GM12878 (cell line): ENCODE results near the gene SHC3. TPM values are rescaled to one million over a fixed set of nuclear protein-coding genes. Genes with fewer than 3 reads are reported as not detected.

Experiments
- ATAC-seq: fragments of 200-7000 bp; cut with Tn5 transposase; 3 replicates; pipeline ENCODE4 v1.9.1; 2020; ENCODE audit warnings: mild to moderate bottlenecking, moderate library complexity
- BruUV-seq: library from RNA; stranded (reverse); fragments of 400-500 nt; replicated peaks from 2 replicates; lab custom pipeline; 2021; lab: Mats Ljungman, UMichigan
- CTCF ChIA-PET: fragments of 300-600 bp; sonication (Branson Sonifier 250); formaldehyde crosslinking; extraction: SDS; loops from one replicate; lab custom pipeline; 2021; ENCODE audit warnings: inconsistent platforms; lab: Yijun Ruan, JAX
- POLR2A ChIA-PET: fragments of 350-600 bp; formaldehyde crosslinking; extraction: SDS; loops from one replicate; lab custom pipeline; 2021; ENCODE audit warnings: inconsistent platforms; lab: Charles Lee
- RAD21 ChIA-PET: fragments of 300-600 bp; sonication (Branson Sonifier 250); formaldehyde crosslinking; loops from one replicate; lab custom pipeline; 2023; ENCODE audit warnings: antibody characterized with exemption; ENCODE audit not compliant: unreplicated experiment; lab: Charles Lee
- SMC1A ChIA-PET: fragments of 300-600 bp; sonication (Branson Sonifier 250); formaldehyde crosslinking; loops from one replicate; lab custom pipeline; 2023; ENCODE audit not compliant: unreplicated experiment, uncharacterized antibody; lab: Charles Lee
- DNase-seq: peaks from one replicate; pipeline ENCODE4 v3.0.0-alpha.2; 2011; ENCODE audit warnings: low read depth, low spot score
- FAIRE-seq: peaks from 3 replicates; lab custom pipeline; 2011; peaks lifted over from hg19 to GRCh38; lab: Jason Lieb, UNC
- H2AFZ ChIP-seq: 2 replicates; pipeline ENCODE4 v1.6.0; 2011; ENCODE audit warnings: low read depth, low read length, control low read depth; ENCODE audit not compliant: control insufficient read depth
- H3K27ac ChIP-seq: 2 replicates; pipeline ENCODE4 v1.5.1; 2011; ENCODE audit warnings: control low read depth; ENCODE audit not compliant: control insufficient read depth, insufficient read depth
- H3K27me3 ChIP-seq, 2 experiments: replicated peaks in 1 of 2; 2 replicates each; pipeline versions ENCODE4 v1.6.0 to v1.6.1; 2011; ENCODE audit warnings: low read length in 1 of 2; ENCODE audit not compliant: control insufficient read depth in 2 of 2, insufficient read depth in 2 of 2
- H3K36me3 ChIP-seq, 2 experiments: 2 replicates each; pipeline ENCODE4 v1.5.1; 2011; ENCODE audit warnings: low read length in 1 of 2; ENCODE audit not compliant: control insufficient read depth in 2 of 2, insufficient read depth in 2 of 2
- H3K4me1 ChIP-seq: 2 replicates; pipeline ENCODE4 v1.6.1; 2011; ENCODE audit warnings: mild to moderate bottlenecking, low read length, moderate library complexity, mixed read lengths; ENCODE audit not compliant: control insufficient read depth, insufficient read depth
- H3K4me2 ChIP-seq: 2 replicates; pipeline ENCODE4 v1.6.0; 2011; ENCODE audit warnings: control low read depth; ENCODE audit not compliant: control insufficient read depth, insufficient read depth
- H3K4me3 ChIP-seq: fragments of 200-600 bp; sonication (generic); 2 replicates; pipeline ENCODE4 v1.5.1; 2016
- H3K79me2 ChIP-seq: 2 replicates; pipeline ENCODE4 v1.6.0; 2011; ENCODE audit warnings: low read length; ENCODE audit not compliant: control insufficient read depth, insufficient read depth
- H3K9ac ChIP-seq: 2 replicates; pipeline ENCODE4 v1.8.0; 2011; ENCODE audit warnings: low read length, control low read depth, mixed read lengths; ENCODE audit not compliant: control insufficient read depth, insufficient read depth
- H3K9me3 ChIP-seq: replicated peaks from 3 replicates; pipeline ENCODE4 v1.5.1; 2011; ENCODE audit warnings: mild to moderate bottlenecking, low read length; ENCODE audit not compliant: control insufficient read depth, insufficient read depth
- H4K20me1 ChIP-seq: 2 replicates; pipeline ENCODE4 v1.6.0; 2011; ENCODE audit not compliant: control insufficient read depth, insufficient read depth
- BHLHE40 ChIP-seq, 2 experiments: fragments of 450-650 bp in 1 of 2; IDR thresholded peaks; 2 replicates each; pipeline ENCODE4 v1.6.1; 2011 to 2017; ENCODE audit warnings: low read depth in 2 of 2, borderline replicate concordance in 1 of 2, improper control_type of control experiment in 1 of 2, low read length in 1 of 2, mild to moderate bottlenecking in 1 of 2
- BMI1 ChIP-seq: fragments of 450-650 bp; IDR thresholded peaks from 2 replicates; pipeline ENCODE4 v1.6.1; 2016; ENCODE audit warnings: mild to moderate bottlenecking, moderate library complexity, borderline replicate concordance
- FOXM1 ChIP-seq: IDR thresholded peaks from 2 replicates; pipeline ENCODE4 v1.6.1; 2012; ENCODE audit warnings: low read depth, mild to moderate bottlenecking, inconsistent platforms, low read length, moderate library complexity
- GATAD2B ChIP-seq: fragments of 450-650 bp; conservative IDR thresholded peaks from 2 replicates; pipeline ENCODE4 v1.6.1; 2017; ENCODE audit warnings: low read depth, mild to moderate bottlenecking, moderate library complexity
- MXI1 ChIP-seq: fragments of 150-350 bp; IDR thresholded peaks from 2 replicates; pipeline ENCODE4 v1.6.1; 2011; ENCODE audit warnings: low read depth, mild to moderate bottlenecking, inconsistent platforms, low read length, improper control_type of control experiment
- RAD21 ChIP-seq: IDR thresholded peaks from 2 replicates; pipeline ENCODE4 v1.6.1; 2011; ENCODE audit warnings: mild to moderate bottlenecking, low read depth, low read length, moderate library complexity; ENCODE audit not compliant: insufficient read depth
- SIX5 ChIP-seq: IDR thresholded peaks from 2 replicates; pipeline ENCODE4 v1.6.1; 2011; ENCODE audit warnings: mild to moderate bottlenecking, low read depth, low read length, moderate library complexity; ENCODE audit not compliant: severe bottlenecking
- SMARCA5 ChIP-seq: fragments of 450-650 bp; IDR thresholded peaks from 2 replicates; pipeline ENCODE4 v1.6.1; 2017; ENCODE audit warnings: mild to moderate bottlenecking
- YBX1 ChIP-seq: fragments of 450-650 bp; IDR thresholded peaks from 2 replicates; pipeline ENCODE4 v1.6.1; 2016; ENCODE audit warnings: antibody characterized with exemption
- ZBTB4 ChIP-seq: fragments of 450-650 bp; formaldehyde crosslinking; IDR thresholded peaks from 2 replicates; pipeline ENCODE4 v1.4.0; 2022; ENCODE audit warnings: mild to moderate bottlenecking, moderate library complexity
- ZNF592 ChIP-seq: fragments of 450-650 bp; IDR thresholded peaks from 2 replicates; pipeline ENCODE4 v1.6.1; 2017; ENCODE audit warnings: mild to moderate bottlenecking, moderate library complexity
- WGBS: methylation state at CpG from one replicate; pipeline ENCODE4 v1.1.6; 2016; ENCODE audit warnings: low lambda C conversion rate; ENCODE audit not compliant: insufficient replicate concordance, insufficient coverage; ENCODE audit errors: missing lambda C conversion rate; 5-methylcytosine and 5-hydroxymethylcytosine counted together
- in situ Hi-C: fragments of 300-500 bp; cut with MboI; formaldehyde crosslinking; loops from 9 replicates; pipeline ENCODE4 v1.14.3; 2018; ENCODE audit warnings: mixed read lengths
- intact Hi-C: fragments of 100-400 bp; cut with micrococcal nuclease; formaldehyde crosslinking; loops from one replicate; pipeline ENCODE4 v1.14.2; 2022; ENCODE audit not compliant: unreplicated experiment
- polyA plus RNA-seq, 11 experiments: library from polyadenylated mRNA; depleted of rRNA in 4 of 11; unstranded in 6 of 11; stranded (reverse) in 5 of 11; fragments of >200 nt; fragmentation: Nextera tagmentation in 4 of 11; fragmentation: Illumina TruSeq in 1 of 11; extraction: Ambion mirVana in 4 of 11; extraction: Trizol in 1 of 11; gene quantifications; 1 replicate in 1 of 11; 2 replicates in 10 of 11; pipeline versions ENCODE4 v1.2.1 to v1.2.3, GENCODE V29; 2011 to 2016; ENCODE audit warnings: inconsistent platforms in 2 of 11, missing spikeins in 2 of 11, low read depth in 1 of 11
- total RNA-seq, 4 experiments: library from RNA; depleted of rRNA in 3 of 4; stranded (reverse); fragments of >200 nt in 3 of 4; fragmentation: Illumina TruSeq in 1 of 4; extraction: Trizol in 1 of 4; gene quantifications; 2 replicates each; pipeline versions ENCODE4 v1.2.1 to v1.2.3, GENCODE V29; 2013 to 2021
- TF ChIP-seq, protein P1 (sequence below): IDR thresholded peaks from 2 replicates; pipeline ENCODE4 v1.6.1; 2012; ENCODE audit warnings: low read depth, low read length, improper control_type of control experiment

Gene SHC3
- total and polyA plus RNA-seq, 10 of the 15 experiments (the other 5 are each of a cell fraction or from before 2014, with no cell fraction given): 0.01 to 0.06 TPM; not detected in 8

GRCh38 chr9:89073397-89073796 is 105.2 kb downstream of the SHC3 start:
- CTCF ChIA-PET: no interaction called here
- in situ Hi-C loops: no loop called here
- Histone ChIP-seq H3K79me2 (no peaks in the 10 kb centered on the region), H3K36me3 (no peaks in the 10 kb centered on the region), H3K27ac (no peak overlapping the region), H3K9me3 (no peaks in the 10 kb centered on the region), H4K20me1 (no peaks in the 10 kb centered on the region), H3K4me1 (no peaks in the 10 kb centered on the region), H3K9ac (no peak overlapping the region), H2AFZ (no peak overlapping the region), H3K27me3 (peaks cover 0 to 4% of the 10 kb centered on the region in 2 experiments; a peak in 3 of 4 replicates), H3K4me3 (no peak overlapping the region), H3K4me2 (no peak overlapping the region)
- POLR2A ChIA-PET: no interaction called here
- intact Hi-C loops: no loop called here
- 45% methylated on average over 3 of the region's 3 CpGs for WGBS
- RAD21 ChIA-PET: no interaction called here
- BruUV-seq: no TSS peak
- ATAC-seq (no peak), FAIRE-seq (no peak), DNase-seq (no peak)
- SMC1A ChIA-PET: no interaction called here
- TF ChIP-seq GATAD2B (no peak), BMI1 (no peak), MXI1 (no peak), FOXM1 (no peak), ZBTB4 (CRISPR knock-in tag) (no peak), SIX5 (no peak), YBX1 (no peak), SMARCA5 (no peak), BHLHE40 (IDR thresholded peaks at IDR 0.05; ENCODE audit: borderline replicate concordance in 1 of 2, low read depth in 2 of 2, low read length in 1 of 2) (no peak), ZNF592 (no peak), RAD21 (no peak)
- TF ChIP-seq, protein P1, sequence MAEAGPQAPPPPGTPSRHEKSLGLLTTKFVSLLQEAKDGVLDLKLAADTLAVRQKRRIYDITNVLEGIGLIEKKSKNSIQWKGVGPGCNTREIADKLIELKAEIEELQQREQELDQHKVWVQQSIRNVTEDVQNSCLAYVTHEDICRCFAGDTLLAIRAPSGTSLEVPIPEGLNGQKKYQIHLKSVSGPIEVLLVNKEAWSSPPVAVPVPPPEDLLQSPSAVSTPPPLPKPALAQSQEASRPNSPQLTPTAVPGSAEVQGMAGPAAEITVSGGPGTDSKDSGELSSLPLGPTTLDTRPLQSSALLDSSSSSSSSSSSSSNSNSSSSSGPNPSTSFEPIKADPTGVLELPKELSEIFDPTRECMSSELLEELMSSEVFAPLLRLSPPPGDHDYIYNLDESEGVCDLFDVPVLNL: no peak
